ENCODE measurements around the gene LRBA. TPM values are rescaled to one million over a fixed set of nuclear protein-coding genes. Genes with fewer than 3 reads are reported as not detected.

Gene LRBA
- polyA plus RNA-seq, 1 donor, result 25.7 TPM

DNA sequence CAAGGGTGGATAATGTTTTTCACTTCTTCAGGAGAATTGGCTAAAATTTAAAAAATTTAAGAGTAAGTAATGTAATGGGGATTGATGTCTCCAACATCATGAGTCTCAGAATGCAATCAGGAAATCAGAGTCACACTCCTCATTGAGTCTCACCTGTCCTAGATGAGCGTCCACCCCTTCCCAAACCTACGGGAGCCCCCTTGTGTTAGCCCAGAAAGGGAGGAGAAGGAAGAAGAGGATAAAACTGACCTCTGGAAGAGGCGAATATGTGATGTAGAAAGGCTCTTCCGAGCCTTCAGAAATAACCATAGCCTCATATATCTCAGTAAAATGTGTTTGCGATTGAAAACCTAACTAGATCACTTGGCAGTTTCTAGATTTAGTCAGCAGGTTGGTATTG lies 779.8 kb downstream of the LRBA start:
- no peak for DNase-seq

GRCh38 chr4:150234246-150234645 lies 780.8 kb downstream of the LRBA start:
- no peak for DNase-seq

- DNase-seq, result no peak
Measured at GRCh38 chr4:150232029-150232428, 783.1 kb downstream of the LRBA start.

DNA sequence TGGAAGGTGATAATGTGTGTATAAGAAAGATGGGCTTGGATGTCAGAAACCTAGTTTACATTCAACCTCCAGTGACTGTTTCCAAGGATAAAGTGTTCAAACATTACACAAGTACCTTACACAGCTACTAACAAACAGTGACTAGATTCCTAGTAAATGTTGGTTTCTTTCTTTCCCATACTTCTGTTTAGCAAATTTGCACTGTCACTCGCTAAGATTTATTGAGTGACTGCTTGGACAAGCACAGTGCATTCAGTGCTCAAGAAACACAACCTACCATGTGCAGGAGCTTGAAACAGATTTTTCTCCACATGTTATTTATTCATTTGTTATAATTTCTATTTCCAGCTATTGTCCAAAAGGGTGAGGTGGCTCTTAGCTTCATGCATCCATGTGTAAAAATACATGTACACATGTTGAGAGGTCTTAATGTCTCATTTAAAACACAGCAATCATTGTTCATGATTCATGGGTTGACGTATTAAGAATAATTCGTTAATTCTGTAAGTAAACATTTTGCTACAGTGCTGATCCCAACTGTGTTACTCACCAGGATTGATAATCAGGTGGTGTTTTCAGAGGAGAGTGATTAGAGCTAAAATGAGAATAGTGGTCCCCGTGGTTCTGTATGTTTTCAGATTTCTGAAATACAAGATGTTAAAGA lies 783.8 kb downstream of the LRBA start:
- no peak for DNase-seq

DNA sequence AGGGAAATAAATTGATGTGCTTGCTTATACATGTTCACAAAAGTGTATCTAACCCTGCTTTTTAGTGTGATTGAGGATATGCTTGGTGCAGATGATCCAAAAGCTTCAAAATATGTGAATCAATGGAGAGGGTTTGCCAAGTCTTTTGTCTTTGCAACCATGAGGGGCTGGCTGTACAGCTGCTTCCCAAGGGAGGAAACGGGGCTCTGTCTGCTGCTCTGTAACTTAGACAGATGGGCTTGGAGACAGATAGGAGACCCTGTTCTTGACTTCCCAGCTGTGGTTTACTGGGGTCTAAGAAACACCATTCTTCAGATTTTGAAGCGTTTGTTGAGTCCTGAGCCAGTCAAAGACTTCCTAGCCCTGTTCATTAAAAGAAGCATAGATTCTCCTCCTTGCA lies 784.5 kb downstream of the LRBA start:
- DNase-seq, result no peak

GRCh38 chr4:150229520-150229919 lies 785.6 kb downstream of the LRBA start:
- no peak for DNase-seq

GRCh38 chr4:150224896-150225591 lies 790.0 kb downstream of the LRBA start:
- no peak for DNase-seq

GRCh38 chr4:150219841-150220240 lies 795.2 kb downstream of the LRBA start:
- DNase-seq, result no peak

GRCh38 chr4:150218447-150218846 lies 796.6 kb downstream of the LRBA start:
- no peak for DNase-seq

- DNase-seq, result no peak
Measured at GRCh38 chr4:150217808-150218207, 797.3 kb downstream of the LRBA start.

DNA sequence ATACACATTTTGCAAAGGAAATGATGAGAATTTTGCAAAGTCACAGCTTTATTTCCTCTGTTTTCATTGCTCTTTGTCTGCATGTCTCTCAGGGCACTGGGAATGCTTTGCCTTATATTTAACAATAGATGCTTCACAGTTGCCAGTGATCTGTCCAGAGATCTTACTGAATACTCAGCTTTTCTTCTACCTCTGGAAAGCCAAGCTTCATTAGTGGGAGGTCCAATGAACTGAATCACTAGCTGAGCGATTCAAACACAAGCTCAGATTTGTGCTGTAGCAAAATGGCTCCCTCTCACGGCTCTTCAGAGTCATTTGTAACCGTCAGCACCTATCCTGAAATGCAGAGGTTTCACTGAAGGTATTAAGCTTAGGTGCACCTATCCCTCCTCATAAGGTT lies 797.9 kb downstream of the LRBA start:
- DNase-seq, result peak; percentile 50

DNA sequence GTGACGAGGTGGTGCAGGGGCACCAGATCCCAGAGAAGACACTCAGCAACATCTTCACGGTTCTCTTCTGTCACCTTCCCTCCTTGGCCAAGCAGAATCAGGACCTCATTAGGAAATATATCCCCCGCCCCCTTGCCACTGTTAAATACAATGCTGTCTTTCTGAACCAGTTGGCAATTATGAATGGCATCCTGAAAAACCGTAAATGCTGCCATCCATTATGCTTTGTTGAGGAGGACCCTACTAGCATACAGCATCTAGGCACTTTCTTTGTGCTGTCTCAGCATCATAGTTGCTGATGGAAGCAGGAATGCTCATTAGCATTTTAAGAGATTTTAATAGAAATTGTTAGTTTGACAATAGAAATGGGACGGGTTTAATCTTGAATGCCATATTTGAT lies 798.4 kb downstream of the LRBA start:
- no peak for DNase-seq

GRCh38 chr4:150215601-150216000 lies 799.5 kb downstream of the LRBA start:
- no peak for DNase-seq

Other genes starting within 250 kb of the LRBA start
- gene RPS3A, start 84.3 kb upstream of the LRBA start, polyA plus RNA-seq (ENCODE audit: insufficient read length), result 4,907 TPM